Bronchial epithelial cell (primary cell): ENCODE results near the gene OBP2A. TPM values are rescaled to one million over a fixed set of nuclear protein-coding genes. Genes with fewer than 3 reads are reported as not detected.
"Not testable (repeated sequence)": the region's sequence is repeated elsewhere in the genome, so short reads cannot be mapped to it uniquely, and the experiment has no call there.

Source experiments
- DNase-seq: peaks from one replicate; pipeline ENCODE4 v3.0.0-alpha.2; 2010; ENCODE audit warnings: low read depth
- FAIRE-seq: peaks from 2 replicates; lab custom pipeline; 2011; peaks lifted over from hg19 to GRCh38; lab: Jason Lieb, UNC
- H3K27me3 ChIP-seq: 2 replicates; pipeline ENCODE4 v1.5.1; 2011; ENCODE audit warnings: low read length; ENCODE audit not compliant: control insufficient read depth, insufficient read depth
- H3K36me3 ChIP-seq: 2 replicates; pipeline ENCODE4 v1.5.1; 2011; ENCODE audit warnings: low read length; ENCODE audit not compliant: control insufficient read depth, insufficient read depth
- H3K4me3 ChIP-seq: 2 replicates; pipeline ENCODE4 v1.5.1; 2011; ENCODE audit warnings: mild to moderate bottlenecking, low read depth, low read length, control low read depth
- CTCF ChIP-seq: IDR thresholded peaks from 2 replicates; pipeline ENCODE4 v1.5.1; 2011; ENCODE audit warnings: mild to moderate bottlenecking, moderate library complexity, low read length, control low read depth, inconsistent platforms; ENCODE audit not compliant: insufficient read depth, severe bottlenecking
- total RNA-seq: library from RNA; depleted of rRNA; stranded (reverse); fragments of >200 nt; gene quantifications from 2 replicates; pipeline ENCODE4 v1.2.1, GENCODE V29; 2014

The OBP2A gene
- total RNA-seq, 1 donor from 2014 or later: not detected

GRCh38 chr9:135508211-135508820 is 37.6 kb upstream of the OBP2A start:
- DNase-seq (no peak), FAIRE-seq (no peak)
- Histone ChIP-seq H3K27me3 (no peaks in the 10 kb centered on the region), H3K36me3 (peaks cover 10% of the 10 kb centered on the region), H3K4me3 (no peak overlapping the region)
- no peak for TF ChIP-seq CTCF

GRCh38 chr9:135509458-135509857 is 36.5 kb upstream of the OBP2A start:
- FAIRE-seq (no peak), DNase-seq (no peak)
- Histone ChIP-seq H3K36me3 (peaks cover 6% of the 10 kb centered on the region), H3K4me3 (no peak overlapping the region), H3K27me3 (no peaks in the 10 kb centered on the region)
- TF ChIP-seq CTCF: no peak

GRCh38 chr9:135512241-135512603 is 33.7 kb upstream of the OBP2A start:
- no peak for FAIRE-seq
- no peaks in the 10 kb centered on the region for H3K27me3 ChIP-seq
- H3K4me3 ChIP-seq: no peak overlapping the region
- no peak for DNase-seq
- no peak for TF ChIP-seq CTCF
- H3K36me3 ChIP-seq: no peaks in the 10 kb centered on the region

GRCh38 chr9:135512904-135513303 is 33.0 kb upstream of the OBP2A start:
- Histone ChIP-seq H3K36me3 (no peaks in the 10 kb centered on the region), H3K27me3 (no peaks in the 10 kb centered on the region), H3K4me3 (no peak overlapping the region)
- no peak for DNase-seq
- no peak for FAIRE-seq
- no peak for TF ChIP-seq CTCF

- DNase-seq: no peak
- Histone ChIP-seq H3K4me3 (no peak overlapping the region), H3K36me3 (no peaks in the 10 kb centered on the region), H3K27me3 (no peaks in the 10 kb centered on the region)
- no peak for FAIRE-seq
- TF ChIP-seq CTCF: no peak
Measured at GRCh38 chr9:135513351-135513846, 32.5 kb upstream of the OBP2A start.

GRCh38 chr9:135513906-135514305 is 32.0 kb upstream of the OBP2A start:
- FAIRE-seq, H3K36me3 ChIP-seq, H3K27me3 ChIP-seq, H3K4me3 ChIP-seq, DNase-seq: not testable (repeated sequence)
